ENCODE data around the gene NKX2-1. TPM values are rescaled to one million over a fixed set of nuclear protein-coding genes. Genes with fewer than 3 reads are reported as not detected.

Gene NKX2-1
- not detected in 2 replicates for total RNA-seq

GRCh38 chr14:36519431-36520321 lies at the start of gene NKX2-1:
Gene NKX2-1, minus strand, starts transcription at chr14:36520232. Its CDS starts 103 bp downstream, at chr14:36520129.

Other genes starting within 250 kb of the NKX2-1 start
- 5.0 and 16.9 TPM in 2 replicates for gene MBIP, start 199.6 kb downstream of the NKX2-1 start, total RNA-seq
- gene NKX2-8, start 62.4 kb upstream of the NKX2-1 start, total RNA-seq = not detected in 2 replicates
- 0.06 TPM in 1 of 2 replicates, not detected in the other for gene PAX9, start 141.6 kb upstream of the NKX2-1 start, total RNA-seq

Data from bladder microvascular endothelial cell (primary cell).